ENCODE data around the gene PCK2. TPM values are rescaled to one million over a fixed set of nuclear protein-coding genes. Genes with fewer than 3 reads are reported as not detected.
A peak's percentile ranks its signal among the peaks of the same experiment; 100 is the strongest.

The PCK2 gene
- total and polyA plus RNA-seq, 2 of the 13 experiments (the other 11 are each of a cell fraction or from before 2014, with no cell fraction given) = 129 to 272 TPM

DNA sequence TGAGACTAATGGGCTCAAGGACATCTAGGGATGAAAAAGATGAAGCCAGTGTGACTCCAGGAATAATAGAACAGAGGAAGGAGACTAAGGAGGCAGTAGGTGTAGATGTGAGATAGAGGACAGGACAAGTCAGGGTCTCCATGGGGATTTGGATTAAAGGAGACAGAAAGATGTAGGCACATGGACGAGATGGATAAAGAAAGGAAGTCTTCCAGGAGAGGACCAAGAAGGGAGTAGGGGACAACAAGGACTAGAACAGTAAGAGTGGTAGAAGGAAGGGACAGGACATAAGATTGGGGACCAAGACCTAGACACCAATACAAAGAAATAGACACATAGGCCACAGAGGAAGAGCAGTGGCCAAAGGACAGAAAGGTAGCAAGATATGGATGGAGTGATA lies 7.1 kb upstream of the PCK2 start (continued):
- no peak for TF ChIP-seq ZFP91 (CRISPR knock-in tag; IDR thresholded peaks at IDR 0.05; ENCODE audit: borderline replicate concordance)
- no peak for TF ChIP-seq HMG20B (CRISPR knock-in tag; conservative IDR thresholded peaks at IDR 0.05)
- TF ChIP-seq NONO (IDR thresholded peaks at IDR 0.05) = peak; percentile 85; the same call in 1 of the 2 replicates
- no peak for TF ChIP-seq NONO (CRISPR knock-in tag; conservative IDR thresholded peaks at IDR 0.05)
- no peak for TF ChIP-seq TOPORS (CRISPR knock-in tag; IDR thresholded peaks at IDR 0.05)
- no peak for TF ChIP-seq ZNF749 (CRISPR knock-in tag; IDR thresholded peaks at IDR 0.05; ENCODE audit: borderline replicate concordance)
- peak; percentile 50; the same call in 1 of the 2 replicates for TF ChIP-seq LCORL (IDR thresholded peaks at IDR 0.05)
- TF ChIP-seq LCORL (CRISPR knock-in tag; IDR thresholded peaks at IDR 0.05) = no peak
- no peak for TF ChIP-seq MLXIP (CRISPR knock-in tag; IDR thresholded peaks at IDR 0.05; ENCODE audit: borderline replicate concordance)
- no peak for TF ChIP-seq NFYC (CRISPR knock-in tag; IDR thresholded peaks at IDR 0.05)
- no peak for TF ChIP-seq POLR2G (IDR thresholded peaks at IDR 0.05; ENCODE audit: low read depth, low read length)
- no peak for TF ChIP-seq CCDC6 (CRISPR knock-in tag; IDR thresholded peaks at IDR 0.05)
- TF ChIP-seq KIAA2018 (CRISPR knock-in tag; IDR thresholded peaks at IDR 0.05; ENCODE audit: borderline replicate concordance) = no peak
- TF ChIP-seq FIP1L1 (IDR thresholded peaks at IDR 0.05; ENCODE audit: borderline replicate concordance, insufficient read depth, low read depth, low read length) = no peak
- no peak for TF ChIP-seq IRX3 (CRISPR knock-in tag; IDR thresholded peaks at IDR 0.05; ENCODE audit: borderline replicate concordance, low read depth)
- no peak for TF ChIP-seq TSC22D2 (CRISPR knock-in tag; IDR thresholded peaks at IDR 0.05; ENCODE audit: borderline replicate concordance)
- TF ChIP-seq SIN3B (IDR thresholded peaks at IDR 0.05; ENCODE audit: low read length) = no peak
- no peak for TF ChIP-seq MYNN (CRISPR knock-in tag; IDR thresholded peaks at IDR 0.05; ENCODE audit: low read depth)
- no peak for TF ChIP-seq ZBTB21 (CRISPR knock-in tag; IDR thresholded peaks at IDR 0.05)
